Stimulated activated naive CD8-positive, alpha-beta T cell treated with anti-CD3 and anti-CD28 coated beads, Interleukin-15, amount 100 ng/mL, for 72 hours (primary cell): ENCODE results near the gene PTCD1.

Source experiments
- ATAC-seq: fragments of 150-1000 bp; cut with Tn5 transposase; 2 replicates; pipeline ENCODE4 v1.10.0; 2021; ENCODE audit warnings: mild to moderate bottlenecking, moderate library complexity
- DNase-seq, 2 donors: peaks; one replicate each; pipeline ENCODE4 v3.0.0; 2021 to 2022
- H3K27ac Mint-ChIP-seq, 2 donors: one replicate each; pipeline ENCODE4 v1.8.0; 2022; ENCODE audit warnings: mild to moderate bottlenecking in 2 of 2, mixed read lengths in 2 of 2, moderate library complexity in 2 of 2
- H3K27me3 Mint-ChIP-seq: one replicate; pipeline ENCODE4 v1.8.0; 2022; ENCODE audit warnings: mixed read lengths
- H3K4me1 Mint-ChIP-seq: one replicate; pipeline ENCODE4 v1.8.0; 2022; ENCODE audit warnings: mild to moderate bottlenecking, mixed read lengths
- H3K4me3 Mint-ChIP-seq, 2 donors: one replicate each; pipeline ENCODE4 v1.8.0; 2022; ENCODE audit warnings: mild to moderate bottlenecking in 2 of 2, mixed read lengths in 2 of 2, moderate library complexity in 1 of 2
- H3K9me3 Mint-ChIP-seq, 2 donors: one replicate each; pipeline ENCODE4 v1.8.0; 2022; ENCODE audit warnings: mixed read lengths in 2 of 2

PTCD1 gene, protein sequence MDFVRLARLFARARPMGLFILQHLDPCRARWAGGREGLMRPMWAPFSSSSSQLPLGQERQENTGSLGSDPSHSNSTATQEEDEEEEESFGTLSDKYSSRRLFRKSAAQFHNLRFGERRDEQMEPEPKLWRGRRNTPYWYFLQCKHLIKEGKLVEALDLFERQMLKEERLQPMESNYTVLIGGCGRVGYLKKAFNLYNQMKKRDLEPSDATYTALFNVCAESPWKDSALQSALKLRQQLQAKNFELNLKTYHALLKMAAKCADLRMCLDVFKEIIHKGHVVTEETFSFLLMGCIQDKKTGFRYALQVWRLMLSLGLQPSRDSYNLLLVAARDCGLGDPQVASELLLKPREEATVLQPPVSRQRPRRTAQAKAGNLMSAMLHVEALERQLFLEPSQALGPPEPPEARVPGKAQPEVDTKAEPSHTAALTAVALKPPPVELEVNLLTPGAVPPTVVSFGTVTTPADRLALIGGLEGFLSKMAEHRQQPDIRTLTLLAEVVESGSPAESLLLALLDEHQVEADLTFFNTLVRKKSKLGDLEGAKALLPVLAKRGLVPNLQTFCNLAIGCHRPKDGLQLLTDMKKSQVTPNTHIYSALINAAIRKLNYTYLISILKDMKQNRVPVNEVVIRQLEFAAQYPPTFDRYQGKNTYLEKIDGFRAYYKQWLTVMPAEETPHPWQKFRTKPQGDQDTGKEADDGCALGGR

DNA sequence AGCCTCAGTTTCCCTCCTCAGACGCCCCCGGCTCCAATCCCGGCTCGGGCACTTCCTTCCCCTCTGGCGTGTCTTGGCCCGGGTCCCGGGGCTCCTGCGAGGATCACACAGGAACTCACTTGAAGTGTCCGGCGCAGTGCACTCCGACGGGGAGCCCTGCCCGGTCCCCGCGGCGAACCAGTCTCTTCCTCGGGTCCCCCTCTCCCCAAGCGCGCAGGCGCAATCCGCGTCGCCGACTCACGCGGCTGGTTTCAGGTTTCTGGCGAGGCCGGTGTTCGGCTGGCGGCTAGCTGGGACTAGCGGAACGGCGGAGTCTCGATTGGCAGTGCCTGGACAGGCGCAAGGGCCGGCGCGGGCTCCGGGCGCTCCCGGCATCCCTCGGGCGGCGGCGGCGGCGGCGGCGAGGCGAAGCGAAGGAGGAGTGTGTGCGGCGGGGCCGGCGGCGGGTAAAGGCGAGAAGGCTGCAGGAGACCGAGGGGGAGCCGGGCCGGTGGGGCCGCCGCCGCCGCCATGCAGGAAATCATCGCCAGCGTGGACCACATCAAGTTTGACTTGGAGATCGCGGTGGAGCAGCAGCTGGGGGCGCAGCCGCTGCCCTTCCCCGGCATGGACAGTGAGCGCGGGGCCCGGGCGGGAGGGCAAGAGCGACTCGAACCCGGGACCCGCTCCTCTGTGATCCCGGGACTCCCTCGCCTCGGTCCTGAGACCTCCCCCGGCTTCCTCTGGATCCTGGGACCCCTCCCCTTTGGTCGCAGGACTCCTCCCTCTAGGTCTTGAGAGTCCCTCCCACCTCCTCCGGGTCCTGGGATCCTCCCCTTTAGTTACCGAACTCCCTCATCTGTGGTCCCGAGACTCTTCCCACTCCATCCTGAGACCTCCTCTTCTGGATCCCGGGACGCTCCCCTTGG is at the start of gene PTCD1, which contains the start of gene CPSF4:
TSS of gene PTCD1 (minus strand) at position 226 of the 908 bp plus-strand sequence. CDS start 3,556 bp downstream, outside the sequence.
TSS of gene CPSF4 (plus strand) at position 371 of the 908 bp plus-strand sequence. CDS start at position 511, 140 bp downstream.
- peaks cover 60% of the 10 kb centered on the region for H3K4me1 Mint-ChIP-seq
- H3K9me3 Mint-ChIP-seq = no peaks in the 10 kb centered on the region
- H3K27ac Mint-ChIP-seq = peak within 1 kb of the TSS; percentile 99 to 100
- H3K27me3 Mint-ChIP-seq = no peaks in the 10 kb centered on the region
- DNase-seq = peak; percentile 94 to 95
- ATAC-seq = peak; percentile 97
- peak within 1 kb of the TSS; percentile 96 for H3K4me3 Mint-ChIP-seq

DNA sequence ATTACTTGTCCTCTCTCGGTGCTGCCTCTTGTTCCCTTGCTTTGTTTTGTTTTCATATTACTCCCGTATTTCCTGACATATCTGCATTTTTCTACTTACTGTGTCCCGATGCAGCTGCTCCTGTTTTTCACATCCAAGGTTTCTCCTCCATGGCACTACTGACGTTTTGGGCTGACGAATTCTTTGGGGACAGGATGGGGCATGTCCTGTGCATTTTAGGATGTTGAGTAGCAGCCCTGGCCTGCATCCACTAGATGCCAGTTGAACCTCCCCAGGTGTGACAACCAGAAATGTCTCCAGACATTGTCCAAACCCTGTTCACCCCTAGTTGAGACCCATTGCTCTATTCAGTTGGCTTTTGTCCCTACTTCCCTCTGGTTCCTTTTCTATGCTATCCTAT is 46.5 kb upstream of the PTCD1 start:
- H3K4me1 Mint-ChIP-seq = no peaks in the 10 kb centered on the region
- no peak for ATAC-seq
- no peaks in the 10 kb centered on the region for H3K27me3 Mint-ChIP-seq
- H3K27ac Mint-ChIP-seq = peak overlapping the region in 1 of 2 donors; percentile 79
- no peak overlapping the region for H3K4me3 Mint-ChIP-seq
- no peaks in the 10 kb centered on the region for H3K9me3 Mint-ChIP-seq
- DNase-seq = no peak

DNA sequence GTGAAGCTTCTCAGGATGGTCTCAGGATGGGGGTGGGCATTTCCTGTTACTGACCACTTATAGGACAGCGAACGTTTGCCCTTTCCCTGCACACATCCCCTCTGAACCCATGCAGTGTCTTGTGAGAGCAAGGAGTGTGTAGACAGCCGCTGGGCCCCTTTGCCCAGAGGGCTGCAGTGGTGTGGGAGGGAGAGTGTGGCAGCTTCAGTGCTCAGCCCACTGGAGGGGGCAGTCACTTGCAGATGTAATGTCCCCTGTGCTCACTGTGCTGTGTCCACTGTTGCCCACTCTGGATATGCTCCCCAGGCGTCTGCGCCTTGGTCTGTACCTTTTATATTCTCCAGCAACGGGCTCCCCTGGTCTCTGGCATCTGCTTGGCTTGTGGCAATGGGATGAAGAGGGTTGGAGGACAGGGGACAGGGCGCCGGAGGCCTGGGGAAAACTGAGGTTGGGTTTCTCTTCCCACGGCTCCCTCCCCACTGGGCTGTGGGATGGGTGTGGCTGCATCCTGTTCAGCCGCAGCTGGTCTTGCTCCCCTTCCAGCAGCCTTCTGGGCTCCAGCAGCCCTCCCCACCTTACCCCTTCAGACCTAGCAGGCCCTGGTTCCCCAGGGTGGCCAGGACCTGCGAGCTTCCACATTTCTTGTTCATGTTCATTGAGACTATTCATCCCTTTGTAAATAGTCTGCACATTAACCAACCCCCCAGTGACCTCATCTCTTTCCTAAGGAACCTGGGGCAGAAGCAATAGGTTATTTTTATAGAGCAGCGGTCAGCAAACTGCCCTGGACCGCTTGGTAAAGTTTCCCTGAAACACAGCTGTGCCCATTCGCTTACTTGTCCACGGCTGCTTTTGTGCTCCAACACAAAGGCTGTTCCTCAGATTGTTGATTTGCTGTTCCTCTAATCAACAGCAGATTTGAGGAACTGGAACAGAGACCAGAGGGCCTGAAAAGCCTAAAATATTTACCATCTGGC is 40.2 kb upstream of the PTCD1 start:
- DNase-seq (no peak), ATAC-seq (no peak)
- Mint-ChIP-seq H3K27ac (peak overlapping the region in 1 of 2 donors; percentile 89), H3K9me3 (no peaks in the 10 kb centered on the region), H3K4me1 (peaks cover 46% of the 10 kb centered on the region), H3K4me3 (no peak overlapping the region), H3K27me3 (no peaks in the 10 kb centered on the region)

DNA sequence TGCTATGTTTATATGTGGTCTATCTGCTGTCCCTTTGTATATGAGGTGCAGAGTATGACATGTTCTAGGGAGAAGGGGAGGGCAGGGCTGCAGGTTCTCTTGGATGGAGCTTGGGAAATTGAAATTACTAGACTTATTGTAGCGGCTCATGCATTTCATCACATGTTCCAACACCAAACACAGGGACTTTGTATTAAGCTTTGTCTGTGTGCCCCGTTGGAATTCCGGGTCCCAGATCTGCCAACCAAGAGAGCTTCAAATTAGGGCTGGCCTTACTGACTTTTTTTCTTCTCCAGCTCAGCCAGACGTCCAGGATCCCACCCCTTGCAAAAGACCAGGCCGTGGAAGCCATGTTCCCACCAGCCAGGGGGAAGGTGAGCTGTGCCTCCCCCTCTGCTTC is 37.5 kb upstream of the PTCD1 start:
- H3K27me3 Mint-ChIP-seq = no peaks in the 10 kb centered on the region
- DNase-seq = no peak
- no peaks in the 10 kb centered on the region for H3K9me3 Mint-ChIP-seq
- no peak overlapping the region for H3K4me3 Mint-ChIP-seq
- peaks cover 63% of the 10 kb centered on the region for H3K4me1 Mint-ChIP-seq
- no peak for ATAC-seq
- no peak overlapping the region for H3K27ac Mint-ChIP-seq

DNA sequence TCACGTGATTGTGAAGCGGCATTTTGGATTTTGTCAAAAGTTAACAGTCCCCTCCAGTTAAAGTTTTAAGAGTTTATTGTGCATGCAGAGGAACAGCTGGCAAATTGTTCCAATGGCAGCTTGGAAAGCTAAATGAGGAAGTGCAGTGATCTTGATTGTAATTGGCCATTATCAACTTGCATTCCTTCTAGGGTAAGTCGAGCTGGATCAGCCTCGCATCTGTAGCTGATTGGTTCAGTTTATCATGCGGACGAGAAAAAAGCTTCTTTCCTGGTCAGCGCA is 34.7 kb upstream of the PTCD1 start:
- ATAC-seq (no peak), DNase-seq (no peak)
- H3K4me3 Mint-ChIP-seq = peak overlapping the region; percentile 96 to 100
- no peaks in the 10 kb centered on the region for H3K27me3 Mint-ChIP-seq
- H3K4me1 Mint-ChIP-seq = peaks cover 58% of the 10 kb centered on the region
- peak overlapping the region; percentile 97 for H3K27ac Mint-ChIP-seq
- H3K9me3 Mint-ChIP-seq = no peaks in the 10 kb centered on the region

DNA sequence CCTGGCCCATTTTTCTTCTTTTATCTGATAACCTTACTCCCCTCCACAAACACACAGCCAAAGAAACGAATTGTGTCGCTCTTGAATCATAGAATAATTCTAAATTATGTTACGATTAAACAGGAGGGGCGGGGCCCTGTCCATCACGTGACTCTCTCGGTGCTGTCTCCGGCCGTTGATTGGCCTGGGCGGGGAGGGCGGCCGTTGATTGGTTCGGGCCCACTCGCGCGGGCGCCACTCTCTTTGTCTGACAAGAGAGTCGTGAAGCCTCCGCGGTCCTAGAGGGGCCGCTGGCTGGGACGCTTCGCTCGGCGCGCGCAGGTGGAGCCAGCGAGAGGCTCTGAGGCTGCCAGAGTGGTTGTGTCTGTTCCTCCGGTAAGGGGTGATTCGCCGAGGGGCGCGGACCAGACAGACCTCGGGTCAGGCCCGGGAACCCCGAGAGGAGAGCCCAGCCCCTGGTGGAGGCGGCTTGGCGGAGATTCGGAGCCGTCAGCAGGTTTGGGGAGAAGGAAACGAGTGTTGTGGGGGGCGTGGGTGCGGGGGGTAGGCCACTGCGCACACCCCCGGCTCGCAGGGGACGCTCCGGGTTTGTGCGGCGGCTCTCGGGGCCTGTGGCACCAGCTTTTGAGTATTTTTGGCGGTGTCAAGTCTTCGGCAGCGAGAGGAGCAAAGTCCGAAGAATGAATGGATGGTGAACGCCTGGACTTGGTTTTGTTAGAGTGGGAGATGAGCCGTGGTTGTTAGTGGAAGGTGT is 34.1 kb upstream of the PTCD1 start, which contains the start of gene ZNF789:
TSS of gene ZNF789 (plus strand) at position 330 of the 754 bp plus-strand sequence. CDS start 3,567 bp downstream, outside the sequence.
- Mint-ChIP-seq H3K4me3 (peak within 1 kb of the TSS; percentile 96 to 100), H3K9me3 (no peaks in the 10 kb centered on the region), H3K4me1 (peaks cover 53% of the 10 kb centered on the region), H3K27me3 (no peaks in the 10 kb centered on the region), H3K27ac (peak within 1 kb of the TSS; percentile 97)
- DNase-seq (peak; percentile 96 to 98), ATAC-seq (peak; percentile 99)

DNA sequence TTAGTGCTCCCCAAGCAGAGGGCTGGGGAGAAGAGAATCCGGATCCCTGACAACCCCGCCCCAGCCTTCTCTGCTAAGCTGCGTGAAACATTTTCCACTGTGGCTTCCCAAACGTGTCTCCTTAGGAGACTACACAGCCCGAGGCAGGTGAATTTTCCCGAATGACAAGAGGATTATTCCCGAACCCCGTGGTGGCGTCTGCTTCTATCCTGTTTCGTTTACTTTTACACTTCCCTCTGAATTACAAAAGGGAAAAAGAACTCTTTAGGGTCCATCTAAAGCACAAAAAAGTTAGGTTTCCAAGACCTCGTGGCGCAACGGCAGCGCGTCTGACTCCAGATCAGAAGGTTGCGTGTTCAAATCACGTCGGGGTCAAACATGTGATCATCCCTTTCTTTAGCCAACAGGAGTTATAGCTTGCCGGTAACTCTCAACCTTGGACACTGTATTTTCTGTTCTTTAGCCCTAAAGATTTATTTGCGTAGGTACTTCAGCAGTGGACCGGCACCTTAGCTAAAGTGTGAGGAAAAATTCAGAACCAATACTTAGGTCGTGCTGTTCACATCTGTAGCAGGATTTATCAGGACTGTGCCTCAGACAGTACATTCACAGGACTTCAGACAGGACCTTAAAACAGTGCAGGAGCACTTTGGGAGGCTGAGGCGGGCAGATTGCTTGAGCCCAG is 30.9 kb upstream of the PTCD1 start:
- H3K4me1 Mint-ChIP-seq = peaks cover 46% of the 10 kb centered on the region
- DNase-seq (no peak), ATAC-seq (no peak)
- H3K9me3 Mint-ChIP-seq = no peaks in the 10 kb centered on the region
- no peaks in the 10 kb centered on the region for H3K27me3 Mint-ChIP-seq
- H3K4me3 Mint-ChIP-seq = no peak overlapping the region
- H3K27ac Mint-ChIP-seq = peak overlapping the region in 1 of 2 donors; percentile 72

DNA sequence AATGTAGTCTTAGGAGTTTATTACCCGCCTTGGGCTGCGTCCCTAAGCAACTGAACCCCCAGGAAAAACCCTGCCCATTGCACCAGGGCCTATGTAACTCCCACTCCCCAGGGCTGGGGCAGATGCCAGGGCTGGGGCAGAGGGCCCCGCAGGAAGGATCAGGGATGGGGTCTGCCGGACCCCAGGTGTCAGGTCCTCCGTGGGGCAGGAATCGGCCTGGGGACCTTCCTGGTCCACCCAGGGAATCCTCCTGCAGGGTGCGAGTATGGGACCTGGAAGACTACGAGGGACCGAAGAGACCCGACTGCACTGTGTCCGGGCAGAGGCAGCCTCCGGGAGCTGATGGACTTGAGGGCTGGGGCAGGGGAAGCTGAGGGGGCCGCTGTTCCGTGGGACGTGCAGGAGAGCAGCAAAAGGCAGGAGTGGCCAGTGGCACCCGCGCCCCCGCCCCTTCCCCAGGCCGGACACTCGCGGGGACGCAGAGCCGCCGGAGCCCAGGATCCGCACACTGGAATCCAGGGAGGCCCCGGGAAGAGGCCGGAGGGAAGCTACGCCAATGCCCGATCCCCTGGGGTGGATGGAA is 29.8 kb upstream of the PTCD1 start:
- H3K27me3 Mint-ChIP-seq = no peaks in the 10 kb centered on the region
- ATAC-seq = no peak
- H3K27ac Mint-ChIP-seq = no peak overlapping the region
- no peak overlapping the region for H3K4me3 Mint-ChIP-seq
- peaks cover 44% of the 10 kb centered on the region for H3K4me1 Mint-ChIP-seq
- DNase-seq = no peak
- H3K9me3 Mint-ChIP-seq = no peaks in the 10 kb centered on the region

DNA sequence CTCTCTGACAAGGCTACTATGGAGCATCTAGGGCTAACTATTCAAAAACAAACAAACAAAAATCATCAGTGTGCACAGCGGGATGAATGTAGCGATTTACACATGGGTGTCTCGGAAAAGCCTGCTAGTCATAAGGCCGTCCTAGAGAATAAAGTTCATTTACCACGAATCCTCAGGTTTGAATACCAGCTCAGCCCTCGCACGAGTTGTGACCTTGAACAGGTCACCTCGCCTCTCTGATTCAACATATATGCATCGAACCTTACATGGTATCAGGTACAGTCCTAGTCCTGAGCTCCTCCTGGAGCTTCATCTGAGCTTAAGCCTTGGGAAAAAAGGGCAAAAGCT is 26.8 kb upstream of the PTCD1 start:
- DNase-seq = no peak
- peak; percentile 8 for ATAC-seq
- H3K4me1 Mint-ChIP-seq = peaks cover 33% of the 10 kb centered on the region
- H3K27ac Mint-ChIP-seq = peak overlapping the region; percentile 97 to 99
- H3K4me3 Mint-ChIP-seq = peak overlapping the region; percentile 91 to 94
- H3K9me3 Mint-ChIP-seq = no peaks in the 10 kb centered on the region
- H3K27me3 Mint-ChIP-seq = no peaks in the 10 kb centered on the region

DNA sequence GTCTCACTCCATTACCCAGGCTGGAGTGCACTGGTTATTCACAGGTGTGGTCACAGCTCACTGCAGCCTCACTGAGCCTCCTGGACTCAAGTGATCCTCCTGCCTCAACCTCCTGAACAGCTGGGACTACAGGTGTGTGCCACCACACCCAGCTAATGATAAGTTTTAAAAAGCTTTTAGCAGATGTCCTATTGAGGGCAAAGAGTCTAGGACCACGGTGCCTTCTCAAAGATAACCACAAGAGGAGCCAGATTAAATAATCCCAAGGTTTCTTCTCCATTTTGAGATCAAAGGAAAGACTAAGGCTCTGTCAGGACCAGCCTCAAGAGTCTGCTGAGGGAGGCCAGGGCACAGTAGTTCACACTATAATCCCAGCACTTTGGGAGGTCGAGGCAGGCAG is 22.6 kb upstream of the PTCD1 start:
- Mint-ChIP-seq H3K27me3 (no peaks in the 10 kb centered on the region), H3K4me3 (peak overlapping the region in 1 of 2 donors; percentile 32), H3K9me3 (no peaks in the 10 kb centered on the region), H3K4me1 (peaks cover 53% of the 10 kb centered on the region), H3K27ac (no peak overlapping the region)
- DNase-seq (no peak), ATAC-seq (no peak)

DNA sequence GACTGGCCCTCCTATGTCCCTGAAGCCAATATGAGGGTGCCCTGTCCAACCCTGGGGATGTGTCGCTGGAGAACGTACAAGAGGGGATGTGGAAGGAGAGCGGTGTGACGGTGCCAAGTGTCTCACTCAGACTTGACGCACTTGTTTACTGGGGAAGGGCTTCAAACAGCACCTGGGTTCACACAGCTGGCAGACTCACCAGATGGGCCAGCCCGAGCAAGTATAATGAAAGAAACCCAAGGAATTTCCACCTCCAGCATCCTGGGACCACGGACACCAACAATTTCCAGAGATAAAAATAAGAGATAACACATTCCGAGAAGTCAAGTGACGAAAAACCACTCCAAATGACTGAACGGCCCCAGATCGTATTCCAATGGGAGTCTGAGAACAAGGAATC is 22.1 kb upstream of the PTCD1 start:
- H3K27me3 Mint-ChIP-seq = no peaks in the 10 kb centered on the region
- peaks cover 48% of the 10 kb centered on the region for H3K4me1 Mint-ChIP-seq
- no peaks in the 10 kb centered on the region for H3K9me3 Mint-ChIP-seq
- no peak for DNase-seq
- no peak overlapping the region for H3K4me3 Mint-ChIP-seq
- H3K27ac Mint-ChIP-seq = peak overlapping the region; percentile 20 to 64
- ATAC-seq = no peak

DNA sequence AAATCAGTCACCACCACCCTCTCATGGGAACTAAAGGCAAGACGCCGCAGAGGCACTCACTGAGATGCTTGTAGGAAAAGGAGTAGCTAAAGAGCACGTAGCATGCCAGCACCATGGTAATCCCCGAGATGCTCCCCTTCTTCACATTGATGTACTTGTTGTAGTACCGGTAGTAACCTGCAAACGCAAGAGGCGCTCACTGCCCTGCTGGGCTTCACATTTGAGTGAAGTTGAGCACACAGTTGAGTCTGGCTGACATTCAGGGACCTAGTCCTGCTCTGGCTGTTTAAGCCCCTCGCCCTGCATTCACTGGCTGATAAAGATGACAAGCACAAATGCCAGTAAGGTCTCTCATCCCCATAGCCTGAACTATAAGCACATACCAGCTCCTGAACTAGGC is 20.5 kb upstream of the PTCD1 start:
- H3K4me3 Mint-ChIP-seq = no peak overlapping the region
- peak overlapping the region in 1 of 2 donors; percentile 89 for H3K27ac Mint-ChIP-seq
- ATAC-seq (peak; percentile 64), DNase-seq (peak; percentile 30)
- H3K27me3 Mint-ChIP-seq = no peaks in the 10 kb centered on the region
- peaks cover 34% of the 10 kb centered on the region for H3K4me1 Mint-ChIP-seq
- H3K9me3 Mint-ChIP-seq = no peaks in the 10 kb centered on the region
